Activated CD8-positive, alpha-beta memory T cell treated with anti-CD3 and anti-CD28 coated beads, Interleukin-2, amount 50 U/mL, for 48 hours (primary cell): ENCODE measurements around the gene CCDC197.

Experiments used
- DNase-seq: peaks from one replicate; pipeline ENCODE4 v3.0.0-alpha.2; 2020

CCDC197 gene

DNA sequence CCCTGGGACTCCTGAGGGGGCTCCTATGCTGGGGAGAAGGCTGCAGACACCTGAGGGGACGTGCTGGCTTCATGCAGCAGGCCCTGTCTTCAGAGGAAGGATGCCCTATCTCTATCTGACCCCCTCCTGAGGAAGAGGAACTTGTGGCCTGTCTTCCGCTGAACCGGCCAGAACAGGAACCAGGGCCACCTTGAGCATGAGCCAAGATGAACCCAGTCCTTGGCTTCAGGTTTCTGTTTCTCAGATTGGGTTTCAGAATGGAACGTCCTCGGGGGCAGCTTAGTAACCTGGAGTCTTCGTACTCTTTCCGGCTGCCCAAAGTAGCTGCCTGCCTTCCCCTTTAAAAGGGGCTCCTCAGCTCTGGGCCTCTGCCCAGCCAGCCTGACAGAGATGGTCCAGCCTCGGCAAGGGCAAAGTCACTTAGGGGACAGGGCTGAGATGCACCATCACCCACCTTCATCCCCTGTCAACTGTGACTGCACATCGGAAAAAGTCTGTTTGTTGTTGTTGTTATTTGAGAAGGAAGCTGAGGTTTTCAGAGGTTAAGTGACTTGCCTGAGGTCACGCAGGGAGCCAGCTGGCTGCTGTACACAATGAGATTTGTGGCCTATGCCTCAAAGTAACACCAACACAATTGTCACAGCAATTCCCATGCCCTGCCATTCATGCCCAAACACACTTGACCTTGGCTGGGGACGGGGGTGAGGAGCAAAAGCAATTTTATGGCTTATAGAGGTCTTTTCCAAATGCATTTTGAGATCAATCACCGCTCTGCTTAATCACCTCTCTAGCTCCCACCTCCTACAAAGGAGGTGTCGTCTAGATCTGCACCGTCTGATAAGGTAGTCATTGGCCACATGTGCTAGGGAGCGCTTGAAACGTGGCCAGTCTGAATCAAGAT lies 34.1 kb upstream of the CCDC197 start:
- DNase-seq = peak; percentile 79

DNA sequence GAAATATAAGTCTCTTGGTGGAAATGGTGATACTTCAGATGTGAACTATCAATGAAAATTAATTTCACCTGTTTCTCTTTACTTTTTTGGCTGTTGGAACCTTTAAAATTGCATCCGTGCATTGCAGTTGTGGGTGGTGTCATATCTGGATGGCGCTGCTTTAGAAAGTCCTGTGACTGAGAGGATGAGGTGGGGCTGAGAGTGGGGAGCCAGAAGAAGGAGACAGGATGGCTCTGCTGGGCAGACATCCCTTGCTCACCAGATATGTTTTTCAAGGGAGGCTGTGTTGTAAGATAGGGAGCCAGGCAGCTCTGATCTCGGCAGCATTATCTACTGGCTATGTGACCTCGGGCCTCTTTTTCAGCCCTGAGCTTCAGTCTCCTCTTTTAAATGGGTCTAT lies 33.4 kb upstream of the CCDC197 start:
- no peak for DNase-seq

DNA sequence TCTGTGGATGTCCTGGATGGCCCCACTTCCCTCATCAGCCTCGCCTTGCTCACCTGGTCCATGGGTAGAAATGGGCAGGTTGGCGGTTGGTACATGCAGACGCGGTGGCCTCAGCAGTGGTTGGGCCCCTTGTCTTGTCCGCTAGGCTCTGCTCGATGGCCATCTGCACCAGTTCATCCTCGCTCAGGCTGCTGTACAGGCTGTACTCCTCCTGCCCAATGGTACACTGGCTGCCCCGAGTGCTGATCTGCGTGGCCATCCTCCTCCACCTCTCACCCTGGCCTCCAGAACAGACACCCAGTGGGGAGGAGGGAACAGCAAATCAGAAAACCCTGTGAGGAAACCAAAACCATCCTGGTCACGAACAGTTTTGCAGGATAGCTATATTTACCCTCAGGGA lies 32.8 kb upstream of the CCDC197 start:
- DNase-seq = no peak

DNA sequence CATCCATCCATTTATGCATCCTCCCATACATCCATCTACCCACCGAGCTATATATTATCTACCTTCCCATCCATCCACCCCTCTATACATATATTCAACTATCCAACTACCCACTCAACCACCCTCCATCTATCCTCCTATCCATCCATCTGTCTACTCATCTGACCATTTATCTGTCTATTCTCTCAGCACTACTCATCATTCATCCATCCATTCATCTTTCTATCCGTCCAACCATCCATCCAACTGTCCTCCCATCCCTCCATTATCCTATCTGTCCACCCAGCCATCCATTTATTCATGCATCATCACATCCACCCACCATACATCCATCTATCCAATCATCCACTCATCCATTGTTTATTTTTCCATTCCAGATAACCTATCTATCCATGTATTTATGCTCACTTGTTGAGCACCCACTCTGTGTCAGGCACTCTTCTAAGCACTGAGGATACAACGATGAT lies 32.2 kb upstream of the CCDC197 start:
- no peak for DNase-seq

DNA sequence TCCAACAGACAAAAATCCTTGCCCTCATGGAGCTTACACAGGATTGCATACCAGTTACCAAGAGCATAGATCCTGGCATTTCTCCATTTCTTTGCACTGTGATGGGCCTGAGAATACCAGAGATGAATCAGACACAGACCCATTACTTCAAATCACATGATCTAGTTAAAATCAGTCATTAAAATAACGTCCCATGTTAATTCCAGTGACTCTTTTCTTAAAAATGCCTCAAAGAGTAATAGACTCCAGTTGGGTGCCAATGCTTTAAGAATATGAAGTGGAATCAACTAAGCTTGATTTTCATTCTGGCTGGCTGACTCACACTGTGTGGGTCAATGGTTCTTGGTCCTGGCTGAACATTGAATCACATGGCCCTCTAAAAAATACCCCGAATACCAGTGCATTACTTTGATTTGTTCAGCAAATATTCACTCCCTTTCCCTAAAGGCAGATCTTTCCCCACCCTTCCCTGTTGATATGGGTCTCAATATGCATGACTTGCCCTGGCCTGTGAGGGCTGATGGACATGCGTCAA lies 31.7 kb upstream of the CCDC197 start:
- no peak for DNase-seq

DNA sequence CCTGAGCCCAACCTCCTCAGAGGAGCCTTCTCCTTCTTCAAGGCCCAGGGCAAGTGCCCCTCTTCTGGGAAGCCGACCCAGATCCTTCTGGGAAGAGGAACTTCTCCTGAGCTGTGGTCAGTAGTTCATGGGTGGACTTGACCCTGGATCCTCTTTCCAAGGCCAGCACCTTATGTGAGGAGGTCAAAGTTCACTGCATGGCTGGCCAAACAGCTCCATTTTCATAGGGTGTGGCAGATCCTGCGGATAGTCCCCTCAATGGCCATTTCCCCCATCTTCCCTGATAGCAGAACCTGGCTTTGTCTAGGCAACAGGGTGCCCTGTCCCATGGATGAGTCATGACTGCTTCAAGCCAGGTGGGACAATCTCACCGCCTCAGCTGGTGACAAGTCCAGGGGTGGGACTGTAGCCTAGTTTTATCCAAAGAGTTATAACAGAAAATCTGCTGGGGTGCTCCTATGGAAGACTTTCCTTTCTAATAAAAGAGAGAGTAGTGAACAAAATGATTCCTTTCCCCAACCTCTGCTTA lies 31.1 kb upstream of the CCDC197 start:
- no peak for DNase-seq

DNA sequence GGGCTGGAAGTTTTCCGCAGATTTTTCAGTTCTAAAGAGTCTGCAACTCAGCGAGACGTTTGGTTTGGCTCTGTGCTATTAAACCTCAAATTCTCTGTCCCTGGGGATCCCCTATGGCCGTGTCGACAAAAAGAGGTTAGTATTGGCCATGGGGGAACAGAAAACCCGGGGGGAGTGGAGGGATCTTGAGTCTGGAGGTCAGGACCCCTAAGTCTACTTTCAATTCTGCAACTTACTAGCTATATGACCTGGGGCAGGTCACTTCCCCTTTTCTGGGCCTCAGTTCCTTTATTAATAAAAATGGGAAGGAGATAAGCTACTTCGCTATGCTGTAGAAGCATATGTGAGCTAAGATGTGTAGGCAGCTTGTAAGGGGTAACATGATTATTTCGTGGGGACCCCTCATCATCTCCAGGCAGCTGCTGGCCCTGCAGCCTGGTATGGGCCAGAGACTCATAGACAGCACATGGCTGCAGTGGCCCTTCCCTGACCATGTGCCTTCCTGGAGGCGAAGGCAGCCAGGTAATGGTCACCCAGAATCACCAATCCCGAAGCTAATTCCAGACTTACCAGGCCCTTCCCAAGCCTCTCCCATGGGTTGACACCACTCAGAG lies 29.4 kb upstream of the CCDC197 start:
- no peak for DNase-seq

DNA sequence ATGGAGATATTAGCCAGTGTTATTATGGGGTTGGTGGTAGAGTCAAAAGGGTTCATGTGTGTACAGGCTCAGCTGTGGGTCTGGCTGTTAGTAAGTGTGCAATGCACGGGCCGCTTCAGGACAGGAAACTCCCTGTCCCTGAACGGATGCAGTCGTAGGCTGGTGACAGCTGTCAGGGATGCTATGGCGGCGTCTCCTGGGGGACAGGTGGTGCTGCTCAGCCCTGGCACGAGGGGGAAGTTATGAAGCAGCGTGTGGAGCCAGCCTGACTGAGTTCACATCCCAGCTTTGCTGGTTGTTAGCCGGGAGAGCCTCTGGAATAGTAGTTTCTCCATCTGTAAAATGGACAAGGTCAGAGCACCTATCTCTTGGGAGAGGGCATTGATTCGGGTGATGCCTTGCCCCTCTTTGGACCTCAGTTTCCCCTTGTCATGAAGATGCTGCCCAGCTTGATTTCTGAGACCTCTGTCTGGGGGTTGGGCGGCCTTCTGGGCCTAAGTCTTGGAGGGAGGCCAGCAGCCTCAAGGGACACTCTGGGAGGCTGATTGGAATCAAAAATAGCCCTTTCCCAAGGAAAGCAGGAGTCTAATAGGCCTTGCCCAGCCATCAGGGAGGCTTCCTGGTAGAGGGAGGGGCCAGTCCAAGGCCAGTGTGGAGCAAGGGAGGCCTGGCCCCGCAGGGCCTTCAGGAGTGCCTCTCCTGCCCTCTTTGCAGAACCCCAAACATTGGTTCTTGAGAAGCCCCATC lies 27.8 kb upstream of the CCDC197 start:
- DNase-seq = no peak

DNA sequence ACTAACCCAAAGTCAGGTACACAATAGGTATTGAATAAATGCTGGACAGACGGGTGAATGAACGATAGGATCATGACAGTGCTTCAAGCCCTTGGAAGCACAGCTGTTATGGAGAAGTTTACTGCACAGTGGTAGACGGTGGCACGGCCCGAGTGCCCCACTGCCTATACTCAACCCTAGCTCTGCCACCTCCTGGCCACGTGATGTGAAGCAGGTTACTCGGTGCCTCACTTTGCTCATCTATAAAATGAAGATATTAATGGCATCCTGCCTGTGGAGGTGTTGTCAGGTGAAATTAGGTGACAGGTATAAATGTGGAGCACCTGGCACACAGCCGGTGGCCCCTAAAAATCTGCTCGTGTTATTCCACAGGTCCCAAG lies 26.5 kb upstream of the CCDC197 start:
- DNase-seq = peak; percentile 75

DNA sequence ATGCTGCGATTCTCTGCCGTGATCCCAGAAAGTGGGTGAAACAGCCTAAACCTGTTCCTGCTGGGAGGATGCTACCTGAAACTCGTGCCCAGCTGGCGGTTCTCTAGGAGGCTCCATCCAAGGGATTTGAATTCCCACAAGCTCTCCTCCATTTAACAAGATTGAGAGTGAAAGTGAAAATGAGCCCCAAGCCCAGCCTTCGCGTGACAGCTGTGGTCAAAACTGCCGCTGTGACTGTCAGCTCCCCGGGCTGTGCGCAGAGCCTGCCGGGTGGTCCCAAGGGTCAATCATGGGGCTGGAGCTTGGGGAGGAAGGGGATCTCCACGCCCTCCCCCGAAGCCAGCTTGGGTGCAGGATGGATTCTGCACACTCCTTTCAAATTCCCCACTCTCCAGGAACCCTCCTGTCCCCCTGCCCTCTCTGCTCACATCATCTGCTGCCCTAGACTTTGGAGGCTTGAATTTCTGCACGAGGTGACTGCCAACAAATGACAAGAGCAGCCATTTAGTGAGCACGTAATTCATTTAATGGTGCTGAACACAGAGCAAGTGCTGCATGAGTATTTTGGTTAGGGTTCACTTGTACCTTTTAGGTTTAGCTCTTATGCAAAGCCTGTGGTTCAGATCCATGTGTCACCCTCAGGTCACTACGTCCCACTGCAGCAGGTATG lies 26.0 kb upstream of the CCDC197 start:
- DNase-seq = peak; percentile 83

DNA sequence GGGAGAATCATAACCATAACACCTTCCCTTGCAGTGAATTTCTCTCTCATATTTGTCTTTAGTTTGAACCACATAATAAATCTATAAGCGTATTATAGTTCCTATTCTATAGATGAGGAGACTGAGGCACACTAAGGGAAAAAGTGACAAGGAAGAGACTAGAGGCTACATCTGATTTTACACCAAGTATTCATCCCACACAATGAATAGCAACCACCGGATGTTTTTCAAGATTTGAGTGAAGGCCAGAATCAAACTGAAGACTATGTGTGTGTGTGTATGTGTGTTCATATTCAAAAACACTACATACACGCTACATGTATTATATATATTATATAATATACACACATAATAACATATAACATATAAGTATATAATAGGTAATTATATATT lies 25.5 kb upstream of the CCDC197 start:
- DNase-seq = no peak

DNA sequence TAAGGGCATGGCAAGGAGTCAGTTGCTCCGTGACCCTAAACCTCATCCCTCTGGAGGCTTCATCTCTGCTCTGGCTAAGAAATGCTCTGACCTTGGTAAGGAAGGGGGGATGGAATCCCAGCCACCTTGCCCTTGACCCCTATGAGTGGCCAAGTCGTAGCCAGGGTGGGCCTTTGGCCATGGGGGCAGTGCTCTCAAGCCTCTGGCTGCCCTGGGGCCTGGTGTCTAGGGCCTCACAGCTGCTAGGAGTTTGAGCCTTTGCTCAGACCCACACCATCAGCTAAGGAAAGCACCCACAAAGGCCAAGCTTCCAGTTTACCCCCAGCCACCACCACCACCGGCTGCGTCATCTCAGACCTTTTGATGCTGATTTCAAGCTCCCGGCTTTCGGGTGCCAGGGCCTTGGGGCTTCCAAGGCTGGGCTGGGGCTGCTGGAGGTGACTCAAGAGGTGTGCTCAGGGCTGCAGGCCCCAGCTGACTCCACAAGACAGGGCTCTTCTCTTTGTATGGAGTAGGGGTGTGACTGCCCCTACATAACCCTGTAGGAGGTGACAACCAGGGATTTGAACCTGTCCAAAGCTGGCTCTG lies 24.4 kb upstream of the CCDC197 start:
- peak; percentile 69 for DNase-seq

DNA sequence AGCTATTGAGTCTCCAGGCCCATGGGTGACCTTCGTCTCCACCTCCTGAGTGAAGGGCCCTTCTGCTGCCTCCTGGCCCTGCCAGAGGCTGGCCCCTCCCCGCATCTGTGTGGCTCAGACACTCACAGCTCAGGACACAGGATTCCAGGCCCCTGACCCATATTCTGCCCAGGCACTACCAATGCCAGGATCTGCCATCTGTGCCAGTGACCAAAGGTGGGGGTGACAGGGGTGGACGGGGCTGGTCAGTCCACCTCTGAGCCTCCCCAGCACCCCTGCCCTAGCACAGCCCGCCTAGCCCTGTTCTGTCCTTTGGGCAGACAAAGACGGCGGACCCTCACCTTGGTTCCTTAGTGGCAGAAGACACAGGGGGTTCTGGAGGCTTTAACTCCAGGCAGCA lies 23.5 kb upstream of the CCDC197 start:
- no peak for DNase-seq

DNA sequence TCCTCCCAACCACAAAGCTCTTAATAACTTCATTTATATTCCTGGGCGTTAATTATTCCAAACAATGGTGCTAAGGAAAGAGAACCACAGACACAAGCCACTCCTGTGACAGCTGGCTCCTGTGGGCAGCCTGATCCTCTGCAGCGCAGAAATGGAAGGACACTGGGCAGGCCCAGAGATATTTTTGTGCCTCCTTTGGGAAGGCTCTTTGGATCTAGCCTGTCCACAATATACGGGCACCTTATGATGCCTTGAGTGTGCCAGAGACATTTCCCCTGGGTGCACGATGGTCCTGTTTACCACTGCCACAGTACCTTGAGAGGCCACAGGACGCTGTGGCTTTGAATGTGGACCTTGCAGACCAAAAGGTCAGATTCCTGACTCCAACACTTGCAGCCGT lies 22.8 kb upstream of the CCDC197 start:
- no peak for DNase-seq

DNA sequence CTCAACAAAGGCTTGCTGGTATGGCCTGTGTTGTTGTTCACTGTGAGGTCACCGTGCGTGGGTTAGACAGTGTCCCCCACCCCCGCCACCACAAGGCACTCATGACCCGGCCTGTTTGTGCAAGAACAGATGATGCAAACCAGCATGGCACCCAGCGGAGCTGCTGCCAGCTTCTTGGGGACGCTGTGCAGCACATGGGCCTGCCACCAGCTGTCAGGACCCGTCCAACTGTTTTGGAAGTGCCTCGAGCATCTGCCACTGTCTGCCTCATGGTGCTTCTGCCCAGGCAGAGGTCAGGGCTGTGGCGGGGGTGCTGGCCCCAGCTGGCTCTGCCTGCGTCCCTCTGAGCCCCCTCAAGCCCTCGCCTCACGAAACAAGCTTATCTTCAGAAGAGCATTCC lies 22.3 kb upstream of the CCDC197 start:
- DNase-seq = no peak

DNA sequence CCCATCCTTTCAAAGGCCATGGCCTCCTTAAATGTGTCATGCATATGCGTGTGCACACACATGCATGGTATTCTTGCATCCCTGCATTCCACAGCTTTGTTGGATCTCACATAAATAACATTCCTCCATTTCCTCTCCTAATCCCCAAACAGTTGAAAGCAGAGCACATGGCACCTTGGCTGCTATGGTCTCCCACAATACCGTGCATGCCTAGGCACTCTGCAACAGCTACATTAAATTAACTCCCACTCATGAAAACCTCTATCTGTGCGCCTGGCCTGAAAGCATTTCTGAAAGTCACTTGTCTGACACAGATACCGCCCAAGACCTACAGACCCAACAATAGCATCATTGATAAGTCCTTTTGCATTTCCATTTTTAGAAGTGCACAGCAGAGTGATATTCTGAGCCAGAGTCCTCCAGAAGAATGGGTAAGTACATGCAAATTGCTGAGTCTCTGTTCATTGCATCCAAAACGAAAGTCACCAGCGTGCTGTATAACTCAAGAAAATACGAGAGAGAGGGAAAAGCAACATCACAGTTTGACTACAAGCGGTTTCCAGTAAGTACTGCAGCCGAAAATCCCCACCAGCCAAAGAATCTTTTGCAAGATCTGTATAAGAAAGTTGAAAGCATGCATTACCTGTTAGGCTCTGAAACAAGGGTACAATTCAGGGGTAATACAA lies 21.2 kb upstream of the CCDC197 start:
- no peak for DNase-seq

DNA sequence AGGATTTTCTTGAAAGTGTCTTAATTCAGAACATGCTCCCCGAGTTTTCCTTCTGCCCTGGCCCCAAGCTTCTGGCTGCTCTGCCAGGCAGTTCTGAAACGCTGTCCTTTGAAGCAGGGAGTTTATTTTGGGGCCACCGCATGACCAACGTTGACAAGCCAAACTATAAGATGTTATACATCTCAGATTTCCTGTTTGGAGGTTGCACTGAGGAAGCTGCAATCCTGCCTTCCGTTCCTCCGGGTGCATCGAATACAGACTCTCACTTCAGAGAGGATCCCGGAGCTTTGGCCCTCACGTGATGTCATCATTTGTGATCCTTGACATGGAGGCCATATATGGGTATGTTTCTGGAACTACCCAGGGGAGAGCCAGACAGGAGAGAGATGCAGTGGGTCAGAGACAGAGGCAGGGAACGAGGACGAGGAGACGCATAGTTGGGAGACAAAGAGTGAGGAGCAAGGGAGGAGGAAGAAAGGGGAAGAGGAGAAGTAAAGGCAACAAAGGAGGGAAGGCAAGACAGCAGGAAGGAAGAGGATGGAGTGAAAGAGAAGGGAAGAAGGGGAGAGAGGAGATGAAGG lies 20.5 kb upstream of the CCDC197 start, which contains the start of gene ASB2:
Gene ASB2, minus strand, starts transcription at position 94 of the 581 bp plus-strand sequence. CDS start 12,031 bp downstream, outside the sequence.
- DNase-seq = no peak

DNA sequence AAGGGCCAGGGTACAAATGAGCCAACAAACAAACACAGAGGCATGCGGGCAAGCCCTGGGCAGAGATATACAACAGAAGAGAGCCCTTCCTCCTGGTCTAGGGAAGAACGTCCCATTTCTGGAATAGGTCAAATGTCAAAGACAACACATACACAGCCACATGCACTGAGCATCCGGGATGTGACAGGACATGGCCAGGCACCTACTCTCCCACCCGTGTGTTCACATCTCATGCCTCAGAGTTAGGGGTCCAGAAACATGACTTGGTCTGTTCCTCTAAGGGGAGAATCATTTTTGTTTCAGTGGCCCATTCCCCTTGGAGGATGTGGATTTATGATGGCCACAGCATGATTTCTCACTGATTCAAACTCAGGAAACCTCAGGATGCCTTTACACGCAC lies 19.9 kb upstream of the CCDC197 start:
- DNase-seq = peak; percentile 63

DNA sequence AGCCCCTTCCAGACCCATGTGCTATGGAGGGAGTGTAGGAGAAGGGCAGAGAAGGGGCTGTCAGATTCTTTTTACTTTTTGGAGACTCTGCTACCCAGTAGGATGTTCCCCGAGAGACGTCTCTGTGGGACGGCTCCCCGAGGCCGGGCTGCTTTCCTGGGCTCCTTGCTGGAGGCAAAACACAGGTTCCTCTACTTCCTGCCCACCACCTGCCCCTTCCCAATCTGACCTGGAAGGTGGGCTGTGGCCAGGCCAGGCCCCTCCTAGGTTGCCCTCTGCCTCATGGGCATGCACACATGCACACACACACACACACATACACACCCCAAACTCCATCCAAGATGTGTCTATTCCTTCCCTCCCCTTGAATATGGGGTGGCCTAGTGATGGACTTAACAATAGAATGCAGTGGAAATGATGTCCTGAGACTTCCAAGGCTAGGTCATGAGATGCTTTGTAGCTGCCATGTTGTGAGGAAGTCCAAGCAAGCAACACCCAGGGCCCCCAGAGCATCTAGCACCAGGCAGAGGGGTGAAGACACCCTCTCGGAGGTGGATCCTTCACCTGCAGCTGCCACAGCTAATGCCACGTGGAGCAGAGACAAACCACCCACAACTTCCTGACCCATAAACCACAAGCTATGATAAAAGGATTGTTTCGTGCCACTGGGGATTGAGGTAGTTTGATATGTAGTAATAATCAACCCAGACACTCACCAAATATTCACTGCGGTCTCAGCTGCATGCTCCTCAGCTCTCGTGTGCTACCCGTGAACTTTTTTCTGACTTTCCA lies 19.1 kb upstream of the CCDC197 start:
- DNase-seq = peak; percentile 83

DNA sequence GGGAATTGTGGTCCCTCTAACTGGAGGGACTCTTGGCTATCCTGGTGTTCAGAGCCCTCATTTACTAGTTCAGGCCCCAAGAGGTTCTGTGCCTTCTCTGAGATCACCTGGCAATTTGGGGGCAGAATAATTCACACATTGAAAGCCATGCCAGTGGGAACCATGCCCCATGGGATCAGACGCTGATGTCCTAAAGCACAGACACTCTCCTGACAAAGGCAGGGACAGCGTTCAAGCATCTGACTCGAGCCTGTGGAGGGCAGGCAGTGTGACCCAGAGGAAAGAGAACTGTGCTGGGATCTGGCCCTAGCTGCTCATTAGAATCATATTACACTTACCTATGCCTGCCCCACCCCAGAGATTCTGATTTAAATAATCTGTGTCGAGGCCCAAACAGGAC lies 18.4 kb upstream of the CCDC197 start:
- peak; percentile 62 for DNase-seq
